ENCODE data around the gene ID1. TPM values are rescaled to one million over a fixed set of nuclear protein-coding genes. Genes with fewer than 3 reads are reported as not detected.

Gene ID1
- total RNA-seq: 4.3 and 5.8 TPM in 2 replicates
- long read RNA-seq: 0 reads

- Mint-ChIP-seq H3K27ac (ENCODE audit: unreplicated experiment) (peak within 1 kb of the TSS; percentile 90), H3K36me3 (ENCODE audit: low read depth) (no peaks in the 10 kb centered on the region), H3K4me1 (peaks cover 52% of the 10 kb centered on the region), H3K27me3 (ENCODE audit: low read depth) (peaks cover 61% of the 10 kb centered on the region), H3K4me3 (peak within 1 kb of the TSS; percentile 92), H3K9me3 (no peaks in the 10 kb centered on the region)
- no peak for TF ChIP-seq CTCF (conservative IDR thresholded peaks at IDR 0.05)
- peak; percentile 89 for DNase-seq (ENCODE audit: low read depth, low spot score)
Measured at GRCh38 chr20:31605031-31605901, at the start of gene ID1. TSS of gene ID1 (plus strand) at chr20:31605289. CDS start at chr20:31605388, 99 bp downstream.

DNA sequence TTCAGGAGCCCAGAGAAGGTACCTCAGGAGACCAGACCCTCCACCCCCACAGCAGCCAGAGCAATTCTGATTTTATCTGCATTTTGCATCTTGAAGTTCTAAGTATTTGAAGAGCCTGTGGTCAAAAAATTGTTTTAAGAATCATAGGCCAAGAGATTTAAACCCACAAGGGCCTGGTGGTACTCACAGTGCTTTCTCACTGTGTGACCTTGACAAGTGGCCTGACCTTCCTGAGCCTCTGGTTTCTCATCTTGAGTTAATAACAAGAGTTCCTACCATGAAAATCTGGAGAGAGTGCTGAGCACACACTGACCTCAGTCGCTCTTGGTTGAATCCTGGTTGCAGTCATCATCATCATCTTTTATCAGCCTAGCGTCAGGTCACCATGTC is 45.4 kb upstream of the ID1 start:
- no peak for DNase-seq (ENCODE audit: low read depth, low spot score)
- Mint-ChIP-seq H3K27me3 (ENCODE audit: low read depth) (peaks cover 3% of the 10 kb centered on the region), H3K36me3 (ENCODE audit: low read depth) (peaks cover 12% of the 10 kb centered on the region), H3K4me1 (peaks cover 19% of the 10 kb centered on the region), H3K9me3 (no peaks in the 10 kb centered on the region), H3K27ac (ENCODE audit: unreplicated experiment) (peak overlapping the region; percentile 88), H3K4me3 (no peak overlapping the region)
- TF ChIP-seq CTCF (conservative IDR thresholded peaks at IDR 0.05): no peak

DNA sequence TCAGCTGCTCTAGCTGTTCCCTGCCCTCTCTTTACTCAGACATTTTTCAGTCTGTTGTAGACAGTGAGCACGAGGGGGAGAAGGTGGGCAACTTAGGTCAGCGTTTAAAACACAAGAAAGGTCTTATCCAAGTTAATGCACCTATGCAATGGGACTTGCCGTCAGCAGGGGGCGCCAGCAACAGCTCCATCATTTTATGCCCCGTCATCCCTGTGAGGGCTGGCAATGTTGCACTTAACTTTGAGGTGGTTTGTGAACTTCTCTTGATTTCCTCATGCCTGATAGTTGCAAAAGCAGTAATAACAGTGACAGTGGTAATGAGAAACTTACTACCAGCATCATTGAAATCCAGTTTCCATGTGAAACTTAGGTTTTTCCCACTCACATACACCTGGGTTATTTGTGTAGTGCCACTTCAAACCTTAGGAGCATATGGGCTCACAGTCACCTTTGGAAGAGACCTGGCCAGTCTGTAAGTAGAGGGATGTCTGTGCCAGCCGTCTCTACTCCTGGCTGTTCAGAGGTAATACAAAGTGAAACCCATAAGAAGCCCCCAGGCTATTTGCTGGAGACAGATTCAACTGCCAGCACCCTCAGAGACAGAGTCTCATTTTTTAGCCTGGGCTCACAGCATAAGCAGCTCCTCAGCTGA is 44.9 kb upstream of the ID1 start:
- peaks cover 12% of the 10 kb centered on the region for H3K36me3 Mint-ChIP-seq (ENCODE audit: low read depth)
- peak overlapping the region; percentile 88 for H3K27ac Mint-ChIP-seq (ENCODE audit: unreplicated experiment)
- H3K9me3 Mint-ChIP-seq: no peaks in the 10 kb centered on the region
- peak; percentile 77 for DNase-seq (ENCODE audit: low read depth, low spot score)
- H3K27me3 Mint-ChIP-seq (ENCODE audit: low read depth): peaks cover 3% of the 10 kb centered on the region
- TF ChIP-seq CTCF (conservative IDR thresholded peaks at IDR 0.05): peak; percentile 100
- H3K4me1 Mint-ChIP-seq: peaks cover 19% of the 10 kb centered on the region
- H3K4me3 Mint-ChIP-seq: no peak overlapping the region

GRCh38 chr20:31560746-31561598 is 44.1 kb upstream of the ID1 start:
- Mint-ChIP-seq H3K9me3 (no peaks in the 10 kb centered on the region), H3K36me3 (ENCODE audit: low read depth) (peaks cover 15% of the 10 kb centered on the region), H3K4me3 (no peak overlapping the region), H3K4me1 (peaks cover 19% of the 10 kb centered on the region), H3K27ac (ENCODE audit: unreplicated experiment) (peak overlapping the region; percentile 88), H3K27me3 (ENCODE audit: low read depth) (peaks cover 3% of the 10 kb centered on the region)
- no peak for TF ChIP-seq CTCF (conservative IDR thresholded peaks at IDR 0.05)
- DNase-seq (ENCODE audit: low read depth, low spot score): no peak

- Mint-ChIP-seq H3K27ac (ENCODE audit: unreplicated experiment) (no peak overlapping the region), H3K4me1 (peaks cover 16% of the 10 kb centered on the region), H3K36me3 (ENCODE audit: low read depth) (peaks cover 13% of the 10 kb centered on the region), H3K9me3 (no peaks in the 10 kb centered on the region), H3K27me3 (ENCODE audit: low read depth) (peaks cover 3% of the 10 kb centered on the region), H3K4me3 (no peak overlapping the region)
- DNase-seq (ENCODE audit: low read depth, low spot score): no peak
- no peak for TF ChIP-seq CTCF (conservative IDR thresholded peaks at IDR 0.05)
Measured at GRCh38 chr20:31562241-31562640, 42.8 kb upstream of the ID1 start.
